Transverse colon (tissue), 3 donors: ENCODE data around the gene AKAP6.

Experiments
- POLR2A ChIP-seq: fragments of 450-650 bp; IDR thresholded peaks from one replicate; pipeline ENCODE4 v1.6.1; 2016; ENCODE audit warnings: antibody characterized with exemption, mild to moderate bottlenecking, moderate library complexity
- POLR2AphosphoS5 ChIP-seq, 3 donors: sonication (generic); formaldehyde crosslinking; IDR thresholded peaks; one replicate each; pipeline ENCODE4 v1.6.1; 2016; ENCODE audit warnings: antibody characterized with exemption in 3 of 3

DNA sequence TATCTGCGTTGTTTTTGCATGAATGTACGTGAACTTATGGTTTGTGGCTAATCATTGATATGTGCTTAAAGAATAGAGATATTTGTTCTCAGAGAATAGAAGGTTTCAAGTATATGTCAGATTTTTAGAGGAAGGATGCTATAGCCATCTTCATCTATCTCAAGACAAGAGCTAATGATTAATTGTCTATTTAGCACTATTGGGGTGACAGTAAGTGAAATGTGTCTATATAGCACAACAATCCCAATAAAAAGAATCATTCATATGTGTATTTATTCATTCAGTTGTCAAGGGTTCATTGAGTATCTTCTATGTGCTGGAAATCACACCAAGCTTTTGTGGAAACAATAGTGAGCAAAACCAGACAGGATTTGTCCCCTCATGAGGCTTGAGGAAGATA lies 310.1 kb downstream of the AKAP6 start:
- TF ChIP-seq POLR2A (no peak), POLR2AphosphoS5 (IDR thresholded peaks at IDR 0.05) (no peak)
